HG02588 (cell line): Measurements from ENCODE around the gene MPPED1.

Source experiments
- ATAC-seq: cut with Tn5 transposase; IDR thresholded peaks from one replicate; pipeline ENCODE4 v1.9.1; 2021; ENCODE audit warnings: mild to moderate bottlenecking, moderate library complexity; ENCODE audit not compliant: unreplicated experiment

Gene MPPED1, protein sequence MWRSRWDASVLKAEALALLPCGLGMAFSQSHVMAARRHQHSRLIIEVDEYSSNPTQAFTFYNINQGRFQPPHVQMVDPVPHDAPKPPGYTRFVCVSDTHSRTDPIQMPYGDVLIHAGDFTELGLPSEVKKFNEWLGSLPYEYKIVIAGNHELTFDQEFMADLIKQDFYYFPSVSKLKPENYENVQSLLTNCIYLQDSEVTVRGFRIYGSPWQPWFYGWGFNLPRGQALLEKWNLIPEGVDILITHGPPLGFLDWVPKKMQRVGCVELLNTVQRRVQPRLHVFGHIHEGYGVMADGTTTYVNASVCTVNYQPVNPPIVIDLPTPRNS

DNA sequence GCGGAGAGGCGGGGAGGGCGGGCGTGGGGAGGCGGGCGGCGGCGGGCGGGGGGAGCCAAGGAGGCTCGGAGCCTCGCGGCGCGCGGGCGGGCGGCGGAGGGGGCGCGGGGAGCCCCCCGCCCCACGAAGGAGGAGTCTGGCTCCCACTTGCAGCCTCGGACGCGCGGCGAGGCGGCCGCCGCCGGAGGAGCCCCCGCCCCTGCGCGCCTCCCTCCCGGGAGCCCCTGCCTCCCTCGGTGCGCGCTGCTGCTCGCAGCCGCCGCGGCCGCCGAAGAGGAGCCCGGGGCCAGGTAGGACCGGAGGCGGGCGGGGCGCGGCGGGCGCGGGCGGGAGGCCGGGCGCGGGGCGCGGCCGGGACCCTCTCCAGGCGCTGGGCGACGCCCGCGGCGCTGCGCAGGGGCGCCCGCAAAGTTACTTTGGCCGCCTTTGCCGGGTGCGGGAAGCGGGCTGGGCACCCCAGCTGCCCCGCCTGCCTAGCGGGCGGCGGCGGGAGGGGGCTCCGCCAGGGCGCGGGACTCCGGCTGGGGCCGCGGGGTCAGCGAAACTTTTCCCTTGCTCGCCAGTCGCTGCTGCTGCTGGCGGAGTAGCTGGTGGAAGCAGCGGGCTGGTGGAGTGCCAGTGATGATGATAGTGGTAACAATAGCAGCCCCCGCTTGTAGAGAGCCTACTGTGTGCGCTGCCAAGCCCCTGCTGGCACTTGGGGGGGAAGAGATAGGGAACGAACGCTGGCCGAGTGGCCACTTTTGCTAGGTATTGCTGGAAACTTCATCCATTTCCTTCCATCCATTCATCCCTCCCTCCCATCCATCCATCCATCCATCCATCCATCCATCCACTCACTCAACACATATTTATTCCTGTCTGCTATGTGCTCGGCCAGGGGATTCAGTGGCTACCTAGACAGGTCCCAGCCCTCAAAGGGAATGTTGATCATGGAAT lies at the start of gene MPPED1:
Gene MPPED1 (plus strand): TSS at position 146 of the 939 bp plus-strand sequence. CDS start 12,972 bp downstream, outside the sequence.
- no peak for ATAC-seq

DNA sequence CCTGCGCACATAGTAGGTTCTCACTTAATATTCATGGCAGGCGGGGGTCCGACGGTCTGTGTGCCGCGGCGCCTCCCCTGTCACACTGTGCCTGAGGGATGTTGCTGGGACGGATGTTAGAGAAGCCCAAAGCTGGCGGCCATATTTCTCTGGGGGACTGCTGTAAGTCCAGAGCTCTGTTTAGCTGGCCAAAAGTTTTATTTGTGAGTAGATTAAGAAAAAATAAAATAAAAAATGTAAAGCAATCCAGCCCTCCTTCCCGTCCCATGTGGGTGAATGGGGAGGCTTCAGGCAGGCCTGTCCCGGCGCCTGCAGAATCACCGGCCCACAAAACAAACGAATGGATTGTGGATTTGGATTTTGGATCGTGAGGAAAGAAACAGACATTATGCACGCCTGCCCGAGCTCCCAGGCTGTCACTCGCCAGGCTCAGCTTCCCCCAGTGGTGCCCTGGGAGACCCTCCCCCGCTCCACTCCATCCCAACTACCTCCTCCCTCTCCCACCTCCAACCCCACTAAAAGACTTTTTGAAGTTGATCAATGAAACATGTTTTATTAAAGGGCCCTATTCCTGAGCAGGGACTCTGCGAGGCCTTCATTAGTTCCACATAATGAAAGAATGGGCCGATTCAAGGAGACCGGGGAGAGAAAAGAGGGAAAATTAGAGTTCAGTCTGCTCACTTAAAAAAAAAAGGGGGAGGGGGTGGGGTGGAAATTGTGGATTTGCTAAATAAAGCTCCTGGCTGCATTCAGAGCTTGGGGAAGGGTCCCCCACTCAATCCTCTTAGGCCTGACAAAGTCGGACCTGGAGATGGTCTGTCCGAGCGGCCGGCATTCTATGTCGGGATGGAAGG lies 48.3 kb upstream of the MPPED1 start:
- no peak for ATAC-seq

DNA sequence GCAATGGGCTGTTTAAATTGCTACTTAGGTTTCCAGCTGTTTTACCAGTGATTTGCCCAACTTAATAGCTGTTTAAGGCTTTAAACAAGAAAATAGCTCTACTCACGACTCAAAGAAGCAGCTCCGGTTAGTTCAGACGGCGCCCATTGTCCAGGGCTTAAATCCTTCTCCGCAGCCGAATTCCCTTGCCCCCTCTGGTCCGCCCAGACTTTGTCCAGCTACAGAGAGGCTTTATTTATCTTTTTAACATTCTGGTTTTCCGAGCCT lies 47.7 kb upstream of the MPPED1 start:
- ATAC-seq: no peak

DNA sequence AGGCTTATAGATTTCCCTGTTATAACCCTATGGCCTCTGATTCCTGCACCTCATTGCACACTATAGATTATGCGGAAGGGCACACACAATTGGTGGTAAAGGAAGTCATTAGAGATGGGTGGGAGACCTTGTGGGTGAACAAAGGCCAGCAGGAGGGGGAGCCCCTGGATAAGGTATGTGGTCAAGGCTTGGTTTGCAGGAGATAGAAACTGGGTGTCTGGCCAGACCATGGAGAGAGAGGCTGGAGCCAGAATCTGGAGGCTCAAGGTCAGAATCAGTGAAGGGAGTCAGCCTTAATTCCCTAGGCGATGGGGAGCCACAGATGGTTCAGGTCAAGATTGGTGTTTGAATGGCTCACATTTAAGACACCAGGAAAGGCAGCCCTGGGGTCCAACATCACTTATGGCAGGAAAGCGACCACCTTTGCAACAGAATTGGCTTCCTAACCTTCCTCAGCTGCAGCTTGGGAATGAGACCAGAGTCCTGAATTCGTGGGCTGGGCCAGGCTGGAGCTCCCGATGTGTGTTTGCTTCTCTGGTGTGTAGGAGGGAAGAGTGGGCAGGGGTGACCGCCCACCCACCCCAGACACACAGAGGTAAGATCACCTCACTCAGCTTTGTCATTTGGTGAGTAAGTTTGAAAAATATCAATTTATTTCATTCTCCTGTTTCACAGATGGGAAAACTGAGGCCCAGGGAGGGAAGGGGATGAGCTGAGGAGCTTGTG lies 45.9 kb upstream of the MPPED1 start:
- ATAC-seq: no peak

DNA sequence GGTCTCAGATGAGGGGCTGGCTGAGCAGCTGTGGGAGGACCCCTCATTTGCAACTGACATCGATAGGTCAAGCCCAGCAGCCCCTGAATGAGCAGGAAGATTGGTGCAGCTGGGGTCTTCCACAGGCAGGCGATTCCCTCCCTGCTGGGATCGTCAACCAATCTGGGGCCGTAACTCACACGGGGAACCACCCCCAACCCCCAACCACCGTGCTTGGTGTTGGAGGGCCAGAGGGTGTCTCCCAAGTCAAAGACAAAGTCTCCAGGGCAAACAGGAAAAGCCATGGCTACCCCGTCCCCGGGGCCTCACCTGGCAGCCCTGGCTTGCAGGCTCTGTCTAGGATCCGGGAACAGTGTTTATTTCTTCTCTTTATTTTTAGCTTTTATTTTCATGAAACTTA lies 41.8 kb upstream of the MPPED1 start:
- no peak for ATAC-seq

DNA sequence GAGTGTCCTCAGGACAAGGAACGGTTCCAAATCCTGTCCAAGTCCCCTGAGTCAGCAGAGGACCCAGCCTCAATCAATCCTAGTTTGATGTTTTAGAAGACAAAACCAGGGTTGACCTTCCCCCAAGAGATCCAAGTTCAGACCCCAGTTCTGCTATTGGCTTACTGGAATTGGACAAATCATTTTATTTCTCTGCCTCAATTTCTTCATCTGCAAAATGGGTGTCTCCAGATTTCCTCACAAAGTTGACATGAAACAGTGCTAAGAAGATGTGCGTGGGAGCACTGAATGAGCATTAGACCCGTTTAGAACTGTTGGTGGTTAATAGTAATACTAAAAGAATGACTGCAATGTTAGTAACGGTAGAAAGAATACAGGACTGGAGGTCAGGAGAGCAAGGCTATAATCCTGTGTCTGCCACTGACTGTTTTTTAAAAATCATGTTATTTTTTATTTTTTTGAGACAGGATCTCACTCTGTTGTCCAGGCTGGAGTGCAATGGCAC lies 35.8 kb upstream of the MPPED1 start:
- ATAC-seq: no peak

DNA sequence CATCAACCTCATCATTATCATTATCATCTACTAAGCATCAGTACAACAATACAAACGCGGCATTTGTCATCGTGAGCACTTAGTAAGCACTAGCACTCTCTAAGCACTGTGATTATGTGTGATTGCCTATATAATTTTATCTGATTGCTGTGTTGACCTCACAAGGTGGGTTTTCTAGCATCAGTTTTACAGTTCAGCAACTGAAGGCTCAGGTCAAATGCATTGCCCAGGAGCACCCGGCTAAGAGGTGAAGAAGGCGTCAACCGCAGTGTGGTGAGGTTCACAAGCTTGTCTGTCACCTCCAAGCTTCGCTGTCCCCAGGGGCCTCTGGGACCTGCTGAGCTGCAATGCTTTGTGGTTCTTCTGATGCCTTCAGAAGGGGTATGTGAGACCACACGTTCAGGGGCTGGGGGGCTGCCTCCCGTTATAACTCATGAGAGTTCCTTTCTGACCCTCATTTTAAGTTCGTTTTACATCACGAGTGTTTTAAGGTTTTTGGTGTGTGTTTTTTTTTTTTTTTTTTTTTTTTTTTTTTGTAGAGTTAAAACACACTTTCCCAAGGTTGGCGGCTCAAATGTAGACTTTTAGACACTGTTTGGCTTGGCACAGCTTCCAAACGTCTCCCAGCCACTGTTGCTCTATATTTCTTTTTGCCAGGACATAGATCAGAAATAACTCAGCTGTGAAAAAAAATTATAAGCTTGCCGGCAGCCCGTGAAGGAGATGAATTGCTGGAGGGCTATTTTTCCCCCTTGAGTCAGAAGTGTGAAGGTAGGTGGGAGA lies 34.9 kb upstream of the MPPED1 start:
- ATAC-seq: no peak

DNA sequence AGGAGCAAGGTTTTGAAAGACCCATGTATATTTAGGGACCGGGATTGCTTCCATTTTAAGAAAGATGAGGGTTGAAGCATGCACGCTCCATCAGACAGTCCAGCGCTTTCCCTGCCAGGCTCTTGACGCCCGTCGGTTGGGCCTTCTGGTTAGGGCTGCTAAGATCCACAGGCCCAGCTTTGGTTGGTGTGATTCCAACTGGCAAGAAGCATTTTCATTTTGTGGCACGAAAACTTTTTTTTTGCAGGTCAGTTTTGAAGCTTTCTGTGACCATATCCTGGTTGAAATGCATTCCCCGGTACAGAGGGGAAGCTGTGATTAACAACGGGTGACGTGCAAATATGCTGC lies 34.3 kb upstream of the MPPED1 start:
- no peak for ATAC-seq

DNA sequence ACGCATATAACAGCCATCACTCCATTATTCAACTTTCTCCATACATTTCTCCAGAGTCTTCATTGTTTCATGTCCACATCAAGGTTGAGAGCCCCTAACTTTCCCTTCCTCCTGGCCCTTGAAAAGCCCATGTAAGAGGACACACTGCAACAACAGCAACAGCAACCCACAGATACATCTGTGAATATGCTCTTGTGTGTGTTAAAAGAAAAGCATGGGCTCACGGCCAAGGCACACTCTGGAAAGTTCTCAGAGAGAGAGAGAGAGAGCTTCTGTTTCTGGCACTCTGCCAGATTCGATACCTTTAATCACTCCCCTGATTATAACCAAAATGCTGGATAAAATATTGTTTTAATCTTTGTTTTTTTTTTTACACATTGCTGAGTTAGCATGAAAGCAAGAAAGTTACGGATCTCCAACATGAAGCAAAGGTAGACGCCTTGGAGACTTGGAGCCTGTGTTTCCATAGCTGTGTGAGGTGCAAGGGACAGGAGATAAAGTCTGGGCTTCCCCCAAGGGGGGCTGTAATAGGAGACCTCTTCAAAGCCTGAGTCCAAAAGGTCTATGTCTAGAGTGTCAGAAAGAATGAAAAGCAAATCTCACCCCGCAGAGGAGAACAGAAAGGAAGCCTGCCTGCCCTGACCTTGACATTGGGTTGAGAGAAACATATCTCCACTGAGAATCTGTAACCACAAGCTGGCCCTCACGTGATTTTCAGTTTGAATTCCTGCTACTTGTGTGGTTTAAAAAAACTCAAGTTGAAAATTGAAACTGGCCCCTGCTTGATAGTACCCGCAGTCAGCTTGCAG lies 33.7 kb upstream of the MPPED1 start:
- ATAC-seq: peak; percentile 50

DNA sequence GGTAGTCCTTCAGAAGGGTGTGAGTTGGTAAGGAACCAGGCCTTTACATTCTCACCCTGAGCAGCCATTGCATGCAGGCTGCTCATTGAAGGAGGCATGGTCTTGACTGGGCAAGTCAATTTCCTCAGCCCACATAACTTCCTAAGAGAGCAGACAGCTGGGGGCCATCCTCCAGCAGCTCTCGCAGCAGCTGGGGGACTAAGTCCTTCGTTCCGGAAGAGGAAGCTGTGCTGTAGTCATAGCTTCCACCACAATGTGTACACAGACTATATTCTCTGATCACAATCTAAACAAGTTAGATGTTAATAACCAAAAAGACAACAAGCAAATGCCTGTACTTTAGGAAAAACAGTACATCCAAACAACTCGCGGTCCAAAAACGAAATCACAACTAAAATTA lies 30.1 kb upstream of the MPPED1 start:
- ATAC-seq: no peak

DNA sequence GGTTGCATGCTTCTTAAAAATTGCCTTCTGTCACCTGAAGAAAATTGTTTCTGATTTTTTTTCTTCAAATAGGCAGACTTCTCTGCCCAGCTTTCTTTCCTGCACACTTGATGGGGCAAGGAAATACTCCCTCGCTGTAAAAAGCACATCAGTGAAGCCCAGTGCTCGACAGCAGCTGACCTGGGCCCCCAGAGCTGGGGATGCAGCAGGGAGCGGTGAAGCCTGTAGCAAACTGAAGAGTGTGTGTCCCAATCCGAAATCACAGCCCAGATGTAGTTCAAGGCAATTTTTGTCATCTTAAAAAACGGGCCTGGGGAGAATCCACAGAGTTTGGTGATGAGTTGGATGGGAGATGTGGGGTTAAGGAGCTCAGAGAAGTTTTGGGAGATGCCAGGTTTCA lies 27.0 kb upstream of the MPPED1 start:
- ATAC-seq: no peak

DNA sequence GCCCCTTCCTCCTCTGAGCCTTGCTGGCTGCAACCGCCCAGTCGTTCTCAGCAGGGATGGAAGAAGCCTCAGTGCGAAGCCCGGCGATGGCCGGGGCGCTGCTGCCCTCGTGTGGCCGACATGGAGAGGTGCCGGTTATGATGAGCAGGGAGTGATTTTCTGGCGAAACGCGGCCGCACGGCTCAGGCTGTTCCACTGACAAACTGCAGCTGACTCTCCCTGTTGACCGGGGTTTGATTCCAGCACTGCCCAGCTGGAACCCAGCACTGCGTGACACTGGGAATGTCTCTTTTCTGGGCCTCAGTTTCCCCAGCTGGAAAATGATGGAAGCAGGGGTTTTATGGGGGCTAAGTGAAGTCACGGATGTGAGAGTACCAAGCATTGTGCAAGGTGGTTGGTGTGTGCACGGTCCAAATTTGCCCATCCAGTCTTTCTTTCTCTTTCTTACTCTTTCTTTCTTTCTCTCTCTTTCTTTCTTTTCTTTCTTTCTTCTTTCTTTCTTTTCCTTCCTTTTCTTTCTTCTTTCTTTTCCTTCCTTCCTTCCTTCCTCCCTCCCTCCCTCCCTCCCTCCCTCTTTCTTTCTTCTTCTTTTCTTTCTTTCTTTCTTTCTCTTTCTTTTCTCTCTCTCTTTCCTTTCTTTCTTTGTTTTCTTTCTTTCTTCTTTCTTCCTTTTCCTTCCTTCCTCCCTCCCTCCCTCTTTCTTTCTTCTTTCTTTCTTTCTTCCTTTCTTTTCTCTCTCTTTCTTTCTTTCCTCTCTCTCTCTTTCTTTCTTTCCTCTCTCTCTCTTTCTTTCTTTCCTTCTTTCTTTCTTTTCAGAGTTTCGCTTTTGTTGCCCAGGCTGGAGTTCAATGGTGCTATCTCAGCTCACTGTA lies 25.8 kb upstream of the MPPED1 start:
- ATAC-seq: no peak

DNA sequence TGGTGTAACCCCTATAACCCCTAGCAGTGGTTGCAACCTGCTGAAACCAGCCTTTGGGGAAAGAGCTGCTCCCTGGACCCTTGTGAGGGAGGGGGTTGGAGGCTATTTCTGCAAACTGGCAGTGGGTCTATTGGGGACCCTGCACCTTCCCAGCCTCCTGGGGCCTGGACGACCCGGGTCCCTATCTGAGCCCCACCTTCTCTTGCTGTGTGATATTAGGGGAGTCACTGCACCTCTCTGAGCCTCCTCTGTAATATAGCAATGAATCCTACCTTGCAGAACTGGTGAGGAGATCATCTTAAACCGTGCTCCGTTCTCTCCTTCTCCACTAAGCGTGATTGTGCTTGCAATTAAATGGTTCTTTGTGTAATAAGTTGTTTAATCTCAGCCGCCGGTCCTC lies 24.0 kb upstream of the MPPED1 start:
- no peak for ATAC-seq

DNA sequence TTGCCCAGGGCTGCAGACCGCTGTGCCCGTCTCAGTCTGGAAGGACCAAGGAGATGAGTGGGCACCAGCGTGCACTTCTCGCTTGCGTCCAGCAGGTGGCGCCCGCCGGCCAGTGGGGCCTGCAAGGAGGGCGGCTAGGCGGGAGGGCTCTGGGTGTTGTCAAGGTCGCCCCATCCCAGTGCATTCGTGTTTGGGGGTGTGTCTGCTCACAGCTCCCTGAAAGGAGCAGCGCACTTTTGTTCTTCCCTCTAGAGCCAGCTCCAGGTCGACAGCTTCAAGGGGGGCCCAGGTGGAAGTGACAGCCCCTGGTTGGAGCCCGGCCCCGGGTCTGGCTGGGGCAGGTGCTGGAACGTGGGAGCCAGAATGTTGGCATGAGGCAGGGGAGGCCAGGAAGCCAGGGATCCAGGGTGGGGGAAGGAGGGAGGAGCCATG lies 23.4 kb upstream of the MPPED1 start:
- ATAC-seq: no peak

DNA sequence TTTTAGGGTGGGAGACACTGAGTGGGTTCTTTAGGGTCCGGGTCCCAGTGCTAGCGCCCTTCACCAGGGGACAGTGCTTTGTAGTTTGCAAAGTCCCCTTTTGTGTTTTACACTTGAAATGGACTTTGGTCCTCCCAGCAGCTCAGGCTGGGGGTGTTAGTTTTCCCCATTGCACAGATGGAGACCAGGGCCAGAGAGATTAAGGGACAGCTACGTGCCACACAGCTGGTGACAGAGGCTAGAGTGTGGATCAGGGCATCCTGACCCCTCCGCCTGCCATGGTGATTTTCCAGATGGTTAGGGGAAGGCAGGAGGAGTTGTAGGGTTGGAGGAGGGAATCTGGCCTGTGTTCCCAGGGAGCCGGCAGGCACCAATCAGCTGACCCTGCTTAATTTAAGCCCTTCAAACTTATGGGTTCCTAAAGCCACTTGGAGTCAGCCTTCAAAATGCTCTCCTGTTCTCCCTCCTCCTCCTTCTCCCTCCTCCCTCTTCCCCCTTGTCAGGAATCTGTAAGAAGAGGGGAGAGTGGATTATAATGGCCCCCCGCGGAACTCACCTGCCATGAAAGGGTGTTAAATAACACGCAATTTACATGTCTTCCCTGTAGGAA lies 22.5 kb upstream of the MPPED1 start:
- no peak for ATAC-seq

DNA sequence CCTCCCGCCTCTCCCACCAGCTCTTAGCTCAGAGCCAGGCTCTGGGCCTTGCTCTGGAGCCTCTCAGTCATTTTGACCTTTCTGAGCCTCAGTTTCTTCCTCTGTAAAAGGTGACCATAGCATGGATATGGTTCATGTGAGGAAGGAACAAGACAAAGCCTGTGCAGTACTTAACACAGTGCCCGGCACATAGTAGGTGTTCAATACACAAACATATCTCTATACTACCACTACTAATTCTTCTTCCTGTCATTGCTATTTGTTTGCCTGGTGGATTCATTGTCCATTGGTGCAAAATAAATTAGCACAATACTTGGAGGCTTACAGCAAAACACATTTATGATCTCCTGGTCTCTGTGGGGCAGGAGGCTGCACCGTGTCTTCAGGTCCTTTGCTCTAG lies 21.6 kb upstream of the MPPED1 start:
- ATAC-seq: no peak

DNA sequence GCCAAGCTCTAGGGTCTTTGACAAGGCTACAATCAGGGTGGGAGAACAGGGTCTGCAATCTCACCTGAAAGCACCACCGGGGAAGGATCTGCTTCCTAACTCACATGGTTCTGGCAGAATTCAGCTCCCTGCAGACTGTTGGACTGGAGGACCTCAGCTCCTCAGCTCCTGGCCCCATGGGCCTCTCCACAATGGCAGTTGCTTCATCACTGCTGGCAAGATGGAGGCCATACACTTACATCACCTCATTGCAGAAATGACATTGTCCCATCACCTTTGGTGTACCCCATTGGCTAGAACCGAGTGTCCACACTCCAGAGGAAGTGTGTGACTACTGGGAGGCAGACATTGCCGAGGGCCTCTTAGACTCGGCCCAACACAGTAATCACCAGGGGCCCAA lies 20.9 kb upstream of the MPPED1 start:
- no peak for ATAC-seq

DNA sequence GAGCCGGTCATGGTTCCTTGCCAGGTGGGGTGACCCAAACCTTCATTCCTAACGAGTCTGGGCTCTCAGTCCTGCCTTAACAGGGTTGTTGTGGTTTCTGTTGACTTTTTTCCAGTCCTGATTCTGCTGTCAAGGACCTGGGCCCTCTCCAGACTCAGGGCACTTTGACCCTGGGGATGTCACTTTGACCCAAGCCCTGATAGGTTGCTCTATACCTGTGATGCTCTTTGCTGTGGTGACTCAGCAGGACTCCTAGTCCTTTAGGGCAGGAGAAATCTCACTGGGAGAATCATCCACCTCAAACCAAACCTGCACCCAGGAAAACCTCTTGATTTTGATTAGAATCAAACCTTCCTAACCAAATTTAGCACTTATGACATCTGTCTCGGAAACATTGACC lies 20.5 kb upstream of the MPPED1 start:
- no peak for ATAC-seq
